Left colon (tissue), 2 donors: ENCODE data around the gene OR5D16. TPM values are rescaled to one million over a fixed set of nuclear protein-coding genes. Genes with fewer than 3 reads are reported as not detected.
A peak's percentile ranks its signal among the peaks of the same experiment; 100 is the strongest.
"Not testable (repeated sequence)": the region's sequence is repeated elsewhere in the genome, so short reads cannot be mapped to it uniquely, and the experiment has no call there.

Source experiments
- ATAC-seq: fragments of 200-7000 bp; cut with Tn5 transposase; one replicate; pipeline ENCODE4 v1.9.1; 2020; ENCODE audit warnings: mild to moderate bottlenecking, moderate library complexity
- DNase-seq, 2 donors: peaks; one replicate each; pipeline ENCODE4 v3.0.0-alpha.2; 2020
- intact Hi-C, 2 donors: fragments of 100-400 bp; cut with DNase I in 1 of 2; cut with micrococcal nuclease in 1 of 2; formaldehyde crosslinking; loops; one replicate each; pipeline versions ENCODE4 v1.11.2 to v1.14.0; 2022; cut with DNase I, micrococcal nuclease
- long read RNA-seq: library from polyadenylated mRNA; unstranded; transcript quantifications from one replicate; pipeline ENCODE4 v2.0.0, GENCODE V29; 2021
- total RNA-seq, 2 donors: library from RNA; stranded (reverse); fragmentation: NEBNext Ultra II Directional; extraction: Animal tissue kit (Norgen Biotek cat#: 25700); gene quantifications; one replicate each; pipeline ENCODE4 v1.2.1, GENCODE V29; 2021
- donor health status: DM: no; HTN: no; CAD: no.
- donor health status: DM: yes; HTN: yes; CAD: no.

Gene OR5D16
- not detected for total RNA-seq
- long read RNA-seq, result 0 reads

DNA sequence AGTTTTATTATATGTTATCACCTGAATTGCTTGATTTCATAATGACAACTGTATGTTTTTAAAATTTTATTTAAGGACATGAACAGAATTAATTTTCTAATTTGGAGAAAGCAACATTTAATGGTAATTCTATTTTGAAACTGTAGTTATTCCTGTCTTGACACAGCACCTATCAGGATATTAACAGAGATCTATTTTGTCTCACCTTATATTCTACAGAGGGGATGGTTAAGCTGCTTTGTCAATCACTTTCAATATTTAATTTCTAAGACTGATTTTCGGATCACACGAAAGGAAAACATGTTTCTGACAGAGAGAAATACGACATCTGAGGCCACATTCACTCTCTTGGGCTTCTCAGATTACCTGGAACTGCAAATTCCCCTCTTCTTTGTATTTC, at the start of gene OR5D16:
TSS of gene OR5D16 (plus strand) at position 301 of the 400 bp plus-strand sequence. CDS start at position 301, 0 bp downstream.
- DNase-seq (no peak), ATAC-seq (no peak)
- intact Hi-C loops, result no loop called here

GRCh38 chr11:55791606-55792005, 46.9 kb upstream of the OR5D16 start:
- intact Hi-C loops, result no loop called here
- ATAC-seq (no peak), DNase-seq (no peak)

DNA sequence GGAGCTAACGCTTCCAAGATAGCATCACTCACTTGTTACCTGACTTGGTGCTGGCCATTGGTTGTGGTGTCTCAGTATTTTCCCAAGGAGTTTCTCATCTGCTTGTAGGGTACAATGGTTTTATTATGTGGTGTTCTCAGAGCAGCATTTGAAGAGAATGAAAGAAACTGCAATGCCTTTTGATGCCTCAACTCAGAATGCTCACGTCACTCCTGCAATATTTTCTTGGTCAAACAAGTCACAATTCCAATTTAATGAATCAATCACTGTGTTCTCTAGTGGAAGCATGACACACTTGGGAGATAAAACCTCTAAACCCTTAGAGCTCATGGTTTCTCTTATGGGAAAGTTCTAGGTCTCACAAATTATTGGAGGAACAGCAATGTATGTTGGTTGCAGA, 45.2 kb upstream of the OR5D16 start:
- no peak for DNase-seq
- intact Hi-C loops, result no loop called here

DNA sequence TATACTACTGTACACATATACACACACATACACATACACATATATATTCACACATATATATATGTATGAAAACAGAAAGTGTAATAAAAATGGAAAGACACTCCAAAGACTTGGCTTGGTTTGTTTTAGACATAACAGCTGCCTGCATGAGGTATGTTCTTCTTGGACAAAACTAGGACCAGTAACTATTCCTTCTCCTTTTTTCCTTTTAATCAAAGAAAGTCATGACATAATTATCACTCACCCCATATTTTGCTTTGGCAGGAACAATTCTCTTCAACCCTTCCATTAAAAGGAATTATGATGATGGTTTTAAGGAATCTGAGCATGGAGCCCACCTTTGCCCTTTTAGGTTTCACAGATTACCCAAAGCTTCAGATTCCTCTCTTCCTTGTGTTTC, 43.3 kb upstream of the OR5D16 start, which contains the start of gene OR5D14:
TSS of gene OR5D14 (plus strand) at position 301 of the 400 bp plus-strand sequence. CDS start at position 301, 0 bp downstream.
- ATAC-seq (no peak), DNase-seq (no peak)
- intact Hi-C loops, result no loop called here

More for the DNA sequence above, 45.2 kb upstream of the OR5D16 start:
- no peak for ATAC-seq

GRCh38 chr11:55806248-55806647, 32.3 kb upstream of the OR5D16 start:
- no peak for ATAC-seq
- DNase-seq, result no peak
- intact Hi-C loops, result no loop called here

DNA sequence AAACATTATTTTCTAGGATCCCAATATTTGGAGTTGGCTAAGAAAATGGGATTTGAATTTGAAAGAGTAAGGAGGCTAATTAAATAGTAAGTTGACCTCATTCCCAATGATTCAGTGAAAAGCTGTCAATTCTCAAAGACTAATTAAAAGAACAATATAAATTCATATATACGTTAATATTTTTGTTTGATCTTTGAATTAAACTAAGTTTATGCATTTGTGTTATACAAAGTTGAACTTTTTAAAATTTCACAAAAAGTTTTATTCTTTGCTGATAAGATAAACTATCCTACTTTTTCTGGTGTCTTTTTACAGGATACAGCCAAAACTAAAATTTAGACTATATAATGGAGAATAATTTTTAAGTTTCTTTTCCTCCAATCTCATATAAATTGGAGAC, 27.5 kb upstream of the OR5D16 start, which contains the start of gene OR5L1:
TSS of gene OR5L1 (plus strand) at position 301 of the 400 bp plus-strand sequence. CDS start 100 bp downstream, outside the sequence.
- ATAC-seq (no peak), DNase-seq (no peak)
- intact Hi-C loops, result no loop called here

- intact Hi-C loops, result no loop called here
- no peak for ATAC-seq
- DNase-seq, result no peak
Measured at GRCh38 chr11:55819330-55819729, 19.2 kb upstream of the OR5D16 start, which contains the start of gene OR5D18. TSS of gene OR5D18 (plus strand) at chr11:55819630. CDS start at chr11:55819630, 0 bp downstream.

DNA sequence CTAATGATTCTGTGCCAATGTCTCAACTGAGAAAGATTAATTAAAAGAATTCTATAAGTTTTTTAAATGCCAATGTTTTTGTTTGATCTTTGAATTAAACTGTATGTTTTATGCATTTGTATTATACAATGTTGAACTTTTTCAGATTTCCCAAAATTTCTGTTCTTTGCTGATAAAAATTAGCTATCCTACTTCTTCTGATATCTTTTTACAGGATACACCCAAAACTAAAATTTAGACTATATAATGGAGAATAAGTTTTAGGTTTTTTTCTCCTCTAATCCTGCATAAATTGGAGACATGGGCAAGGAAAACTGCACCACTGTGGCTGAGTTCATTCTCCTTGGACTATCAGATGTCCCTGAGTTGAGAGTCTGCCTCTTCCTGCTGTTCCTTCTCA, 11.6 kb upstream of the OR5D16 start, which contains the start of gene OR5L2:
TSS of gene OR5L2 (plus strand) at position 301 of the 400 bp plus-strand sequence. CDS start at position 301, 0 bp downstream.
- intact Hi-C loops, result no loop called here
- DNase-seq (no peak), ATAC-seq (no peak)

DNA sequence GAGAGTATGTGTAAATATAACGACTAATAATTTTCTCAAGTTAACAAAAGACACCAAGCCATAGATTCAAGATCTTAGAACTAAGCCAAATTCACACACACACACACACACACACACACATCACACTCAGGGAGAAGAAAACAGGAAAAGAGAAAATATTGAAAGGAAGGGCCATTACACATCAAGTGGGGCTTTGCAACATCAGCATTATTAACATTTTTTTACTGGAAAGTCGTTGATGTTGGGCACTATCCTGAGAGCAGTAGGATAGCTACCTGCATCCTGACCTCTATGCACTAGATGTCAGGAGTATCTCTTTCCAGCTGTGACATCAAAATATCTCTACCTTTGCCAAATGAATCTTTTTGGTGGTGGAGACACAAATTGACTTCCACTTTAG, 8.9 kb downstream of the OR5D16 start:
- no peak for ATAC-seq
- no peak for DNase-seq
- intact Hi-C loops, result no loop called here

GRCh38 chr11:55849037-55849436, 10.5 kb downstream of the OR5D16 start:
- intact Hi-C loops, result no loop called here
- ATAC-seq (no peak), DNase-seq (no peak)

- ATAC-seq (no peak), DNase-seq (no peak)
- intact Hi-C loops, result no loop called here
Measured at GRCh38 chr11:55852141-55852540, 13.6 kb downstream of the OR5D16 start.

GRCh38 chr11:55854704-55855103, 16.2 kb downstream of the OR5D16 start:
- intact Hi-C loops, result no loop called here
- ATAC-seq (no peak), DNase-seq (no peak)

DNA sequence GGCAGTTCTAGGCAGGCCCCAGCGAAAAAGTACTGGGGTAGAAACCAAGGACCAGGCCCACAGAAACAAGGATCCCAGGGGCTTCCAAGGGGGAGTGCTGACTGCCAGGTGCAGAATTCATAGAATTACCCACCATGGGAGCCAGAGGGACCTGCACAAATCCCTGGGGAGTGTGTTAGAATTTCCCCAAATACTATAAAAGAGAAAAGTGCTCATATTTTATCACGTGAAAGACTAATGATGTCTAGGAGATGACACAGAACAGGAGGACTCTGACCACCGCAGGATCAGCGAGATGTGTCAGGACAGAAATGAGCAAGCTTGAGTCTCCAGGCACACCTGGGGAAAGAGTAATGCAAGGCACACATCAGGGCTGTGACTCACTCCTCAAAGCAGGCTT, 28.8 kb downstream of the OR5D16 start:
- intact Hi-C loops, ATAC-seq, DNase-seq: not testable (repeated sequence)

GRCh38 chr11:55872731-55873130, 34.2 kb downstream of the OR5D16 start:
- DNase-seq, ATAC-seq, intact Hi-C loops: not testable (repeated sequence)

DNA sequence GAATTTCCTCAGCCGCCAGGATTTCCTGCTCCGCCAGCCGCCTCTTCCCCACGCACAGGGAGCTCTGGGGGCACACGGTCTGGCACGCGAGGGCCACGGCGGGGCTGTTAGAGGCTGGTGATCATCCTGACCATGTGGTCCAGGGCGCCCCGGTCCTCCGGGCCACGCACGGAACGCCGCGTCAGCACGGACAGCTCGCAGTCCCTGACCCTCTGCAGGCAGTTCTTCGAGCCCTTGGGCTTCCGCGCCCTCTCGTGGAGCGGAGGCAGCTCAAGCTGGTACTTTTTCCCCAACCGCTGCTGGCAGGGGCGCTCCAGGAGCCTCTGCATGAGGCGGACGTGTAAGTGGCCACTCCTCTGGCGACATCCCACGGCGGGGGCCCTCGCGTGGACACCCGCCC, 34.6 kb downstream of the OR5D16 start:
- intact Hi-C loops, ATAC-seq: not testable (repeated sequence)
- peak in 1 of 2 donors; percentile 29 for DNase-seq

DNA sequence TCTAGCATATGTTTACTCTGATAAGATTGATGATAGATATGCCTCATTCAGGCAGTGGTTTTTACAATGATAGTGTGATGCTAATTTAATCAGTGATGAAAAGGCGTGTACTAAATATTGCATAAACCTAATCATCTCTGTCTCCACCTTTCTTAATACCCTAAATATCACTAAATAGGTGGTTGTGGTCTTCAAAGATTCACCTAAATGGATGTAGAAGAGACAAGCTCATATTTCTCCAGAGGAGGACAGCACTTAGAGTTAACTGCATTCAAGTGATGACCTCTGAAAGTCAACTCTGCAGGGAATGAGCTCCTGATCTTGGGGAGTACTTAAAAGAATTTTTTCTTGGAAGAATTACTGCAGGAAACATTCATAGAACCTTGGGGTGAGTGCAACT, 44.4 kb downstream of the OR5D16 start, which contains the start of gene TRIM51:
TSS of gene TRIM51 (plus strand) at position 301 of the 400 bp plus-strand sequence. CDS start 2,132 bp downstream, outside the sequence.
- ATAC-seq, DNase-seq, intact Hi-C loops: not testable (repeated sequence)

DNA sequence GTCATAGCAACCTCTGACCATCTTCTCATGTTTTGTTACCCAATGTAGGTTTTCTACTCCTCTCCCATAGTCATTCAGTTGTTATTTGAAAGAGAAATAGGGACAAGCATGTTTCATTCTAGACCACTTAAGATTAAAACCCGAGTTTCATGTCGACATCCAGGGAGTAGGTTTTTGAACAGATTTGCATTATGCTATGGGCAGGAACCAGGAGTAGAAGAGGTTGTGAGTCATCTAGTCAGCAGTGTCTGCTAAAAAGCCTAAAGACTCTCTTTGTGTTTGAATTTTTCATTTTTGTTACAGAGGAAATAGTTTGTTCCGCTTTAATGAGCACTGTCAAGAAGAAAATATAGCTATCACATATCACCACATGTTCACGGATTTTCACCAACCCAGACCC, 46.4 kb downstream of the OR5D16 start:
- DNase-seq, ATAC-seq, intact Hi-C loops: not testable (repeated sequence)

- intact Hi-C loops, DNase-seq, ATAC-seq: not testable (repeated sequence)
Measured at GRCh38 chr11:55885481-55885880, 46.9 kb downstream of the OR5D16 start.
